Activated T-cell treated with anti-CD3 and anti-CD28 coated beads for 4 hours (primary cell): Measurements from ENCODE around the gene EIF3J.

Experiments used
- DNase-seq: peaks from one replicate; pipeline ENCODE4 v3.0.0-alpha.2; 2020

EIF3J gene

GRCh38 chr15:44595656-44596510 lies 58.9 kb downstream of the EIF3J start:
- no peak for DNase-seq

GRCh38 chr15:44596511-44597010 lies 59.6 kb downstream of the EIF3J start:
- no peak for DNase-seq

GRCh38 chr15:44598066-44598465 lies 61.1 kb downstream of the EIF3J start:
- no peak for DNase-seq

GRCh38 chr15:44598892-44599291 lies 61.9 kb downstream of the EIF3J start:
- DNase-seq: no peak

GRCh38 chr15:44603126-44603525 lies 66.2 kb downstream of the EIF3J start:
- no peak for DNase-seq

GRCh38 chr15:44606740-44607139 lies 69.8 kb downstream of the EIF3J start:
- no peak for DNase-seq
